ENCODE data around the gene NUP210L.
A peak's percentile ranks its signal among the peaks of the same experiment; 100 is the strongest.

NUP210L gene

DNA sequence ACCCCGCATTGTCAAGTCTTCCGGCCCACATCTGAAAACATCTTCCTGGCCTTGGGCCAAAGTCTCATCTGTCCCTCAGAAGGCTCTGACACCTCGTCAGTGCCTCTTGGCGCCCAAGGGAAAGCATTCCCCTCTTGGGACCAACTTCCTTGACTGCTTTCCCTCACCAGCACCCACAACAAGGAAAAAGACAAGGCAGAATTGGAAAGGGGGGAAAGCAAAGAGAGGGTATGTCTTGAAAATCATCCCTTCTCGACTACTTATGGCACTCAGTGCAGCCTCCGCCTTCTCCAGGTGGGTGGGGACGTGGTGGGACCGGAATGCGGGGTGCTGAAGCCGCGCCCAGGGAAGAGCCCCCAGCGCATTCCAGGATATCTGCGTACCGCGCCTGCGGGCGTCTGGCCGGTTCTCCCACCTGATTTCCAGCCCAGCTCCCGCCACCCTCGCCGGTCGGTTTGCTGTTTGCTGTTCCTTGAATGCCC is 191.0 kb downstream of the NUP210L start:
- Mint-ChIP-seq H3K27ac (peak overlapping the region; percentile 94), H3K27me3 (no peaks in the 10 kb centered on the region), H3K4me3 (peak overlapping the region; percentile 89), H3K36me3 (ENCODE audit: low read depth) (peaks cover 16% of the 10 kb centered on the region), H3K4me1 (peaks cover 64% of the 10 kb centered on the region), H3K9me3 (no peaks in the 10 kb centered on the region)
- no peak for DNase-seq
- no peak for ATAC-seq

DNA sequence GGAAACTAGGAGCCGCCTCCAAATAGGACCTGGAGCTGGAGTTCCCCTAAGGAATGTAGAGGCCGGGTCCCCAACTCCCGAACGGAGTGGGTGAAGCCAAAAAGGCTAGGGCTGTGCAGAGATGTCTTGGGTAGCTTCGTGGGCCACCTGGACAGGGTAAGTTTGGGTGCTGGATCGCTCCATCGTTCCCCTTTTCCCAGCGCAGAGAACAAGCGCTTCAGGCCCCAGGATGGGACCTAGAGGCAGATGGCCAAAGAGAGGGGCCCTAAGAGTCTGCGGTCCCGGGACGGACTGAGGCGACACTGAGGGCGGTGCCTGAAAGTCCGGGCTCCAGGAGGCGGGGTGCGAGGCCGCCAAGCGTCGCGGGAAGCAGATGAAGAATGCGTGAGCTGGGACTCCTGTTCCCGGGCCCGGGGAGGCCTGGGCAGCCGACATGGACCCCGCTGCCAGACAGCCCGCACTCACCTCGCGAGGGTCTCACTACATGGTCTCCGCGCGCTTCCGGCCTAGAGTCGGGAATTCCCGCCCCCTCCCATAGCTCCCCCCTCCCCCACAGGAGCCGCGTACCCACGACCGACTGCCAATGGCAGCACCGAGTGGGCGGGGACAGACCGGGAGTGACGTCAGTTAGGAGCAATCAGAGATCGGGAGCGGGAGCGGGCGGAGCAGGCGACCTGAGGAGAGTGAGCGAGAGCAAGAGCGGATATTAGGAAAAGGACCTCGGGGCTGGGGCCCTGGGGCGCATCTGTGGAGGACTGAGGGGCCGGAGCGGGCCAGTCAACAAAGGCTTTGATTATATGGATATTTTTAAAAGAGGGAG is 191.6 kb downstream of the NUP210L start, which contains the start of gene SLC39A1:
TSS of gene SLC39A1 (minus strand) at position 508 of the 820 bp plus-strand sequence. CDS start 822 bp downstream, outside the sequence.
- ATAC-seq (peak; percentile 44), DNase-seq (peak; percentile 97)
- H3K36me3 Mint-ChIP-seq (ENCODE audit: low read depth): peaks cover 16% of the 10 kb centered on the region
- peak within 1 kb of the TSS; percentile 94 for H3K27ac Mint-ChIP-seq
- peaks cover 63% of the 10 kb centered on the region for H3K4me1 Mint-ChIP-seq
- peak within 1 kb of the TSS; percentile 89 for H3K4me3 Mint-ChIP-seq
- no peaks in the 10 kb centered on the region for H3K9me3 Mint-ChIP-seq
- no peaks in the 10 kb centered on the region for H3K27me3 Mint-ChIP-seq

DNA sequence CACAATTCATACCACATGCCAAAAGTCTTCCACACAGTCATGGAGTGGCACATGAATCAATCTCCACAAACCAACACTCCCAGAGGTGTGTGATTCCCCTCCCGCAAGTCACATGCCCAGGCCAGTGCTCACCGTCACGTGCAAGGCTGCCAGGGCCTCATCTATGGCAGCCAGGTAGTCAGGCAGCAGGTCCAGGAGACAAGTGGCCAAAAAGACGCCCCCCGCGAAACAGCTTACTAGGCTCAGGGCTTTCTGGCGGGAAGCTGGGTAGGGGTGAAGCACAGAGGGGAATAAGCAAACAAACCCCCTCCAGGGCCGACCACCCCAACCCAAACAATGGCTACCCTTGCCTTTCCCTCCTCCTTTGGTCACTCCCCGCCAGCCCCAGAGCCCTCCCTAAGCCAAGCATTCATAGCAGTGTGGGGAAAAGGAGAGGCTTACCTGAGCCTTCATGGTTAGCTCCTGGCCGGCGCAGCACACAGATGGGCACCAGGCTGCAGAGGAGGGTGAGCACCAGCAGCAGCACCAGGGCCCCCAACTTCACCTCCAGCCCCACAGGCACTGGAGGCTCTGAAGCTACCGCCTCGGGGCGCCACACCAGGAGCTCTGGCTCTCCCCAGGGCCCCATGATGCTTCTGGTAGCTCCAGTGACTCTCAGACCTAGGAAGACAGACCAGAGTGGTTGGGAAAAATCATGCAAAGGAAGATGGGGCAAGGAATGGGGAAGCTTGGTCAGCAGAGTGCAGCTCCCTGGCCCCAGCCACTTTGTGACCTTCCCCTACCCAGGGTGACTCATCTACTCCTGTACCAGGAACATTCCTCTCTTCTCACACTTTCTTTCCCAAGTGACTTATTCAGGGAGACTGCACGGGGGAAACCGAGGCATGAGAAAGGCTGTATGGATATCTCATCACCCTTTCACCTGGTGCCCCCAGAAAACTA is 192.5 kb downstream of the NUP210L start:
- Mint-ChIP-seq H3K36me3 (ENCODE audit: low read depth) (peaks cover 16% of the 10 kb centered on the region), H3K4me3 (peak overlapping the region; percentile 89), H3K27ac (peak overlapping the region; percentile 94), H3K4me1 (peaks cover 54% of the 10 kb centered on the region), H3K9me3 (no peaks in the 10 kb centered on the region), H3K27me3 (no peaks in the 10 kb centered on the region)
- no peak for DNase-seq
- ATAC-seq: no peak

DNA sequence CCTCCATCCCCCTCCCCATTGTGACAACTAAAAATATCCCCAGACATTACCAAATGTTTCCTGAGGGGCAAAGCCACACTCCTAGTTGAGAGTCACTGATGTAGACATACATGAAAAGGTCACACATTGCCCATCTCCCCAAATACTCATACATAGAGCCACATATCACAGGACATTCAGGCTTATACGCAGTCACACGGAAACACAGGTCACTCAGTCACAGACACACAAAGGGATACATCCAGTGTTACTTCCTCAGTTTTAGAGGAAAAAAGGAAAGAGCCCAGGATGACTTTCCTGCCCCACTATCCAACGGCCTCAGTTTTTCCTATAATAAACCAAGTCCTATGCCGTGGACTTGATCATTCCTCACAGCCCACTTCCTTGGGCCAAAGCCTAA is 193.5 kb downstream of the NUP210L start:
- H3K4me1 Mint-ChIP-seq: peaks cover 56% of the 10 kb centered on the region
- H3K4me3 Mint-ChIP-seq: peak overlapping the region; percentile 89
- H3K9me3 Mint-ChIP-seq: no peaks in the 10 kb centered on the region
- H3K27ac Mint-ChIP-seq: peak overlapping the region; percentile 94
- DNase-seq (no peak), ATAC-seq (no peak)
- peaks cover 19% of the 10 kb centered on the region for H3K36me3 Mint-ChIP-seq (ENCODE audit: low read depth)
- no peaks in the 10 kb centered on the region for H3K27me3 Mint-ChIP-seq

DNA sequence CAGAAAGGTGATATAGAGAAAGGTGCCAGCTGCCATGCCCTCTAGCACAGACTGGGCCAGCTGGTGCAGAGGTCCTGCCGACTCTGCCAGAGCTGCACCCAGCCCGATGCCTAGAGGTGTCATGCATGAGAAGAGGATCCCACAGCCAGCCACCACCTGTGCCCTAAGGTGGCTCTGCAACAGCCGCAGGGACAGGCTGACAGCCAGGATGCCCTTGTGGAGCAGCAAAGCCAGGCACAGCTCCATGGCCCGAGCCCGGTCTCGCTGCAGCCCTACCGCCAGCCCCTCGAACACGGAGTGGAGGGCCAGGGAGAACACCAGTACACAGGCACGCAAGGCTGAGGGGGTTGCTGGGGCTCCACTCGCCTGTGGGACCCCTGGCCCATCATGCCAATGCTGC is 194.7 kb downstream of the NUP210L start:
- Mint-ChIP-seq H3K27ac (peak overlapping the region; percentile 90), H3K36me3 (ENCODE audit: low read depth) (peaks cover 17% of the 10 kb centered on the region), H3K4me1 (peaks cover 57% of the 10 kb centered on the region), H3K4me3 (no peak overlapping the region), H3K27me3 (no peaks in the 10 kb centered on the region), H3K9me3 (no peaks in the 10 kb centered on the region)
- DNase-seq: no peak
- ATAC-seq: no peak

GRCh38 chr1:153959454-153959853 is 195.4 kb downstream of the NUP210L start:
- no peaks in the 10 kb centered on the region for H3K27me3 Mint-ChIP-seq
- peaks cover 61% of the 10 kb centered on the region for H3K4me1 Mint-ChIP-seq
- H3K9me3 Mint-ChIP-seq: no peaks in the 10 kb centered on the region
- no peak overlapping the region for H3K4me3 Mint-ChIP-seq
- ATAC-seq (no peak), DNase-seq (no peak)
- H3K27ac Mint-ChIP-seq: peak overlapping the region; percentile 90
- peaks cover 17% of the 10 kb centered on the region for H3K36me3 Mint-ChIP-seq (ENCODE audit: low read depth)

GRCh38 chr1:153958961-153959260 is 196.0 kb downstream of the NUP210L start:
- H3K4me1 Mint-ChIP-seq: peaks cover 64% of the 10 kb centered on the region
- H3K27ac Mint-ChIP-seq: peak overlapping the region; percentile 90
- H3K36me3 Mint-ChIP-seq (ENCODE audit: low read depth): peaks cover 21% of the 10 kb centered on the region
- H3K9me3 Mint-ChIP-seq: no peaks in the 10 kb centered on the region
- no peaks in the 10 kb centered on the region for H3K27me3 Mint-ChIP-seq
- DNase-seq (no peak), ATAC-seq (no peak)
- H3K4me3 Mint-ChIP-seq: peak overlapping the region; percentile 93

DNA sequence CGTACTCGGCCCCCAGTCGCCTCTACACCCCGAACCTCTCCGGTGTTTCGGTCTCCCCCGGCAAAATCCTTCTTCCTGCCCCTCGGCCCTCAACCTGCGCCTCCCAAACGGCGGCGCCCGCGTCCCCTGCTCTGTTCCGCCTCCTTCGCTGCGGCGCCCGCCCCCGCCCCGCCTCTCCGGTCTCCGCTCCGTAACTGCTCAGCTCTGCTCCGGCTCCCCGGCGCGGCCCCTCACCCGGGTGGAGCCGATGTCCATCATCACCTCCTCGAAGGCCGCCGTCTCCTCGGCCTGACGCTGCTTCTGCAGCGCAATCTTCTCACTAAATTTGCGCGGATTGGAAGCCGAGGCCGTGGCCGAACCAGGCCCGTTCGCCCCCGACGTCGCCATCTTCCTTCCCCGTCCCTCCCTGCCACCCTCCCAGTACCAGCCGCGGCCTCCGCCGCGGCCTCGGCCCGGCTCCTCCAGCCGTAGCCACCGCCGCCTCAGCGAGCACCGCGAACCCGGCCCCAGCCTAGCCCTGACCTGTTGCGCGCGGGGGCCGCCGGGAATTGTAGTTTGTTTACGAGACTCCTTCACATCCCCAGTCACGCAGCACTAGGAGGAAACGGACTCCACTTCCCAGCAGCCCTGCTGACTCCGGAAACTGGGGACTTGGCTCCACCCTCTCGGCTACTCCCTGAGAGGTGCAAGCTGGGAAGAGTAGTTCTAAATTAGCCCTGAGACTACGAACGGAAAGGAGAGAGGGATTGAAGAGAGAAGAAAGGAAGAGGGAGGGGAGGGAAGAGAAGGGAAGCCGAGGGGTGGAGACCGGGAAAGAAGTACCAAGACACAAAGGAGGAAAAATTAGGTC is 196.5 kb downstream of the NUP210L start, which contains the start of gene CRTC2:
TSS of gene CRTC2 (minus strand) at position 502 of the 850 bp plus-strand sequence. CDS start at position 387, 115 bp downstream.
- Mint-ChIP-seq H3K9me3 (no peaks in the 10 kb centered on the region), H3K4me1 (peaks cover 61% of the 10 kb centered on the region)
- peak; percentile 90 for ATAC-seq

GRCh38 chr1:153957744-153958110 is 197.1 kb downstream of the NUP210L start:
- Mint-ChIP-seq H3K27me3 (no peaks in the 10 kb centered on the region), H3K4me1 (peaks cover 59% of the 10 kb centered on the region), H3K36me3 (ENCODE audit: low read depth) (peaks cover 26% of the 10 kb centered on the region), H3K4me3 (peak overlapping the region; percentile 93), H3K9me3 (no peaks in the 10 kb centered on the region), H3K27ac (peak overlapping the region; percentile 90)
- ATAC-seq: peak; percentile 5
- DNase-seq: peak; percentile 51

More for the DNA sequence above, 196.5 kb downstream of the NUP210L start, which contains the start of gene CRTC2:
- Mint-ChIP-seq H3K27me3 (no peaks in the 10 kb centered on the region), H3K36me3 (ENCODE audit: low read depth) (peaks cover 23% of the 10 kb centered on the region), H3K4me3 (peak within 1 kb of the TSS; percentile 93), H3K27ac (peak within 1 kb of the TSS; percentile 90)
- peak; percentile 96 for DNase-seq

DNA sequence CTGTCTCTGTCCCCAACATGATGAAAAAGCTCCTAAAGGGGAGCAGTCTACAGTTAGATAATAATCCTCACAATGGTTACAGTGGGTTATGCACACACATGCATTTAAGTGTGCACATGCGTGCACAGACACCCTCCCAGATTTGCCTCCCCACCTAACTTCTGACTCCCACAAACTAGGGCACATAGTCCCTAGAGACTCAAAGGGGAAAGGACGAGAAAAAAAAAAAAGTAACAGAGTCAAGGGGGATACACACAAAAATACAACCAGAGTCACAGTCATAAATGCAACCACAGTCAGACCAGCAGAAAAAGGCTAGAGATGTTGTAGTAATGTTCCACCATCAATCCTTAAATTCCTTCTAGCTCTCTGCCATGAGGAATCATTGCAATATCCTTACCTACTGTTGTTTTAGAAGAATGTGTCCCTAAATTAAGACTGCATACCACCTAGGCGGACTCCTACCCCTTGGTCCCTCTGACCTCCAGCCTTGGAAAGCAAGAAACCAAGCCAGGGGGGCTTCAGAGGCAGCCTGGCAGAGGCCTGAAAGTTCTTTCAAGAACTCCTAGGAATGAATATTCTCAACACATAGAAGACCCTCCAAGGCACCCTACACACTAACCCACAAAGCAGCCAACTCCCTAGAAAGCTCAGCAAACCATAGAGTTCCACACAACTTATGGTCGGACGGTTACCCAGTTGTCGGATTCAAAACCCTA is 197.7 kb downstream of the NUP210L start:
- ATAC-seq: no peak
- Mint-ChIP-seq H3K27ac (peak overlapping the region; percentile 90), H3K4me3 (peak overlapping the region; percentile 93), H3K27me3 (no peaks in the 10 kb centered on the region), H3K36me3 (ENCODE audit: low read depth) (peaks cover 26% of the 10 kb centered on the region), H3K4me1 (peaks cover 53% of the 10 kb centered on the region), H3K9me3 (no peaks in the 10 kb centered on the region)
- DNase-seq: no peak

DNA sequence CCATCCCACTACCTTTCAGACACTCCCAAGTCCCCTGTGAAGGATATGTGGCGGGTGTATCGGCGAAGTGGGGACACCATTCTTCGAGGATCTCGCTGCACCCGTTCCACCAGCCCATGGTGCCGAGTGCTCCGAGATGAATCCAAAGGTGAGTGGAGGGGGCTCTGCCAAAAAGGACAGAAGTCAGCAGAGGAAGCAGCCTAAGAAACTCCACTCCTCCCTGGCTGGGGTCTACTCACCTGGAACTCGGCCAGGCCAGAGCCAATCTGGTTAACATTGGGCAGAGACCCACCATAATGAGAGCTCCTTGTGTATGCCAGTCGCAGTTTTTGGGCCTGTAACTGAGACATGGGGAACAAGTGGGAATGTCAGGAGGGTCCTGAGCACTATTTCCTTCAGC is 200.0 kb downstream of the NUP210L start:
- peaks cover 24% of the 10 kb centered on the region for H3K36me3 Mint-ChIP-seq (ENCODE audit: low read depth)
- DNase-seq (no peak), ATAC-seq (no peak)
- no peaks in the 10 kb centered on the region for H3K27me3 Mint-ChIP-seq
- no peaks in the 10 kb centered on the region for H3K9me3 Mint-ChIP-seq
- H3K4me3 Mint-ChIP-seq: no peak overlapping the region
- peaks cover 40% of the 10 kb centered on the region for H3K4me1 Mint-ChIP-seq
- peak overlapping the region; percentile 38 for H3K27ac Mint-ChIP-seq

DNA sequence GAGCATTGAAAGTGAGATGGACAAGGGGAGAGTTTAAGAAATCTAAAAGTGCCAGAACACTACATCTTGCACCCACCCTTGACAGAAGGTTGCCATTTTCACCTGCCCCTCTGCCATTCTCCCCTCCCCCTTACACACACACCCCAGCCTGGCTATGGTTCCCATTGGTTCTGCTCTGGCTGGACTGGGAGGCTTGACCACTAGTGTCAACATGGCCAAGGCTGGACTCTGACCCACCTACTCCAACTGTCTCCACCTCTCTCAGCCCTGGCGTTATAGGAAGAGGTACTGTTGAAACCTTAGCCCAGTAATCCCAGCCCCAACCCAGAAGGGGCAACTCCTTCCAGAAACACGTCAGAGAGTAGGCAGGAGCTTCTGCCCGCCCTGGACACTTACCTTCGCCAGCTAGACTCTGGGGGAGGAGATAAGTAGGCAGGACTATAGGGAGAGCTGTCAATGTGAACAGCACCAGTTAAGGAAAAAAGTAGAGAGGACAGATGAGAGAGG is 201.0 kb downstream of the NUP210L start:
- ATAC-seq: no peak
- peaks cover 40% of the 10 kb centered on the region for H3K4me1 Mint-ChIP-seq
- no peak overlapping the region for H3K4me3 Mint-ChIP-seq
- peaks cover 26% of the 10 kb centered on the region for H3K36me3 Mint-ChIP-seq (ENCODE audit: low read depth)
- H3K27me3 Mint-ChIP-seq: no peaks in the 10 kb centered on the region
- H3K27ac Mint-ChIP-seq: peak overlapping the region; percentile 70
- DNase-seq: no peak
- H3K9me3 Mint-ChIP-seq: no peaks in the 10 kb centered on the region

- peak overlapping the region; percentile 67 for H3K27ac Mint-ChIP-seq
- no peak overlapping the region for H3K4me3 Mint-ChIP-seq
- H3K36me3 Mint-ChIP-seq (ENCODE audit: low read depth): peaks cover 31% of the 10 kb centered on the region
- no peaks in the 10 kb centered on the region for H3K9me3 Mint-ChIP-seq
- ATAC-seq (no peak), DNase-seq (no peak)
- H3K4me1 Mint-ChIP-seq: peaks cover 35% of the 10 kb centered on the region
- H3K27me3 Mint-ChIP-seq: no peaks in the 10 kb centered on the region
These were observed 203.1 kb downstream of the NUP210L start for GRCh38 chr1:153951801-153952200.
